Choroid plexus epithelial cell (primary cell): ENCODE results near the gene ART4.
A peak's percentile ranks its signal among the peaks of the same experiment; 100 is the strongest.

Experiments used
- DNase-seq: peaks from one replicate; pipeline ENCODE4 v3.0.0-alpha.2; 2010; ENCODE audit warnings: low read depth
- H3K4me3 ChIP-seq: 2 replicates; pipeline ENCODE4 v1.5.1; 2011; ENCODE audit warnings: low read depth, mild to moderate bottlenecking, control low read depth, low read length, moderate library complexity
- CTCF ChIP-seq: conservative IDR thresholded peaks from 2 replicates; pipeline ENCODE4 v1.5.1; 2011; ENCODE audit warnings: low read depth, mild to moderate bottlenecking, control low read depth, inconsistent platforms, low read length, moderate library complexity

Gene ART4

GRCh38 chr12:14846042-14846587 is 2.8 kb upstream of the ART4 start:
- DNase-seq = no peak
- H3K4me3 ChIP-seq = no peak overlapping the region
- peak; percentile 17 for TF ChIP-seq CTCF

GRCh38 chr12:14845350-14845750 is 2.0 kb upstream of the ART4 start:
- DNase-seq = peak; percentile 78
- TF ChIP-seq CTCF = peak; percentile 77
- no peak overlapping the region for H3K4me3 ChIP-seq

GRCh38 chr12:14844401-14844800 is 1.1 kb upstream of the ART4 start:
- no peak for TF ChIP-seq CTCF
- DNase-seq = no peak
- H3K4me3 ChIP-seq = no peak overlapping the region

- no peak for TF ChIP-seq CTCF
- no peak overlapping the region for H3K4me3 ChIP-seq
- no peak for DNase-seq
These were observed 1.0 kb downstream of the ART4 start for GRCh38 chr12:14842315-14842714.

- no peak for TF ChIP-seq CTCF
- DNase-seq = peak; percentile 53
- no peak overlapping the region for H3K4me3 ChIP-seq
These were observed 1.6 kb downstream of the ART4 start for GRCh38 chr12:14841761-14842160.

- no peak for TF ChIP-seq CTCF
- H3K4me3 ChIP-seq = no peak overlapping the region
- no peak for DNase-seq
These were observed 2.7 kb downstream of the ART4 start for GRCh38 chr12:14840616-14841015.

- no peak for DNase-seq
- no peak overlapping the region for H3K4me3 ChIP-seq
- TF ChIP-seq CTCF = no peak
These were observed 4.1 kb downstream of the ART4 start for GRCh38 chr12:14839262-14839661.
